Measurements from ENCODE around the gene NECTIN3.
A peak's percentile ranks its signal among the peaks of the same experiment; 100 is the strongest.

The NECTIN3 gene

GRCh38 chr3:111087924-111088469 is 16.4 kb downstream of the NECTIN3 start:
- no peak for DNase-seq

GRCh38 chr3:111096487-111097209 is 25.0 kb downstream of the NECTIN3 start:
- no peak for DNase-seq

GRCh38 chr3:111103807-111104206 is 32.2 kb downstream of the NECTIN3 start:
- no peak for DNase-seq

- no peak for DNase-seq
Observed at GRCh38 chr3:111106993-111107661, 35.5 kb downstream of the NECTIN3 start.

- DNase-seq = no peak
Observed at GRCh38 chr3:111107662-111108035, 36.0 kb downstream of the NECTIN3 start.

- DNase-seq = no peak
Observed at GRCh38 chr3:111112913-111113312, 41.3 kb downstream of the NECTIN3 start.

- no peak for DNase-seq
Observed at GRCh38 chr3:111128884-111129283, 57.3 kb downstream of the NECTIN3 start.

- no peak for DNase-seq
Observed at GRCh38 chr3:111130827-111131226, 59.2 kb downstream of the NECTIN3 start.

- DNase-seq = no peak
Observed at GRCh38 chr3:111134302-111134701, 62.7 kb downstream of the NECTIN3 start.

GRCh38 chr3:111151438-111151837 is 79.8 kb downstream of the NECTIN3 start:
- DNase-seq = no peak

GRCh38 chr3:111152496-111152895 is 80.9 kb downstream of the NECTIN3 start:
- no peak for DNase-seq

- no peak for DNase-seq
Observed at GRCh38 chr3:111156517-111156916, 84.9 kb downstream of the NECTIN3 start.

GRCh38 chr3:111159391-111159790 is 87.8 kb downstream of the NECTIN3 start:
- DNase-seq = no peak

- no peak for DNase-seq
Observed at GRCh38 chr3:111164621-111165020, 93.0 kb downstream of the NECTIN3 start.

- DNase-seq = no peak
Observed at GRCh38 chr3:111165411-111165810, 93.8 kb downstream of the NECTIN3 start.

GRCh38 chr3:111173328-111173900 is 101.8 kb downstream of the NECTIN3 start:
- DNase-seq = no peak

- no peak for DNase-seq
Observed at GRCh38 chr3:111173906-111174305, 102.3 kb downstream of the NECTIN3 start.

- no peak for DNase-seq
Observed at GRCh38 chr3:111190518-111190917, 118.9 kb downstream of the NECTIN3 start.

- no peak for DNase-seq
Observed at GRCh38 chr3:111193472-111193871, 121.9 kb downstream of the NECTIN3 start.

- peak; percentile 77 for DNase-seq
Observed at GRCh38 chr3:111194048-111194447, 122.4 kb downstream of the NECTIN3 start.

- no peak for DNase-seq
Observed at GRCh38 chr3:111197485-111197884, 125.9 kb downstream of the NECTIN3 start.

- DNase-seq = no peak
Observed at GRCh38 chr3:111200027-111200426, 128.4 kb downstream of the NECTIN3 start.

- no peak for DNase-seq
Observed at GRCh38 chr3:111210003-111210711, 138.5 kb downstream of the NECTIN3 start.

Measured in MV-4-11 (cell line).